TTC549 (cell line): ENCODE results near the gene MOGAT3.
A peak's percentile ranks its signal among the peaks of the same experiment; 100 is the strongest.

Source experiments
- FAIRE-seq: peaks from 2 replicates; lab custom pipeline; 2012; peaks lifted over from hg19 to GRCh38; lab: Jason Lieb, UNC

The MOGAT3 gene

DNA sequence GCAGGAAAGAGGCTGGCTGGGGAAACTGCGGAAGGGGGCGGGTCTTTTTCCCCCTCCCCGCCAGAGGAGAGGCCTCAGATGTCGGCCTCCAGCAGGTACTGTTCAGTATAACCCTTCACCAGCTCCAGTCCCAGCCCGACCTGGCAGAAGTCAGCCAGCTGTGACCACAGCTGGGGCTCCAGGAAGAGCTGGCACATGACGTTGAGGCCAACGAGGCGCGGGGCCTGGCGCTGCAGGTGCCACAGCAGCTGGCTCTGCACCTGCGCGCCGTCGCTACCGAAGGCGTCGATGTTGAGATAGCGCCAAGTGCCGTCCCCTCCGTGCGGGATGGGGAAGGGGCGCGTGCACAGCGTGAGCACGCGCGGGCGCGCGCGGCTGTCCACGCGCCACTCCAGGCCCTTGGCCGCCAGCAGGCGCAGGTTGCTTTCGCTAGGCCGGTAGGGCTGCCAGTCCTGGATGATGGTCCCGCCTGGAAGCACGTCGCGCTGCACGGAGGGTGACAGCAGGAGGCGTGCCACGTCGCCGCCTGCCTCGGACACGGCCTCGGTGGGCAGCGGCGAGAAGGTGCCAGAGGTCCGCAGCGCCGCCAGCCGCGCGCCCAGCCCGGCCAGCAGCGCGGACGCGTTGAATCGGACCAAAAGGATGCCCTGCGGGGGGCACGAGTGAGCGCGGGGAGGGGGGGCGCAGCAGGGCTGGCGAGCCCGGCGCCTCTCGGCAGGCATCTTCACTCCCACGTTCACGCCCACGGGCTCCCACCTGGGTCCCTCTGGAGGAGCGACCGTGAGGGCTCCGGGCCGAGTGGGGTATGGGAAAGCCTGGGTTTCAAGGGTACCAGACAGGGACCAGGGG, 28.6 kb downstream of the MOGAT3 start:
- FAIRE-seq: no peak

DNA sequence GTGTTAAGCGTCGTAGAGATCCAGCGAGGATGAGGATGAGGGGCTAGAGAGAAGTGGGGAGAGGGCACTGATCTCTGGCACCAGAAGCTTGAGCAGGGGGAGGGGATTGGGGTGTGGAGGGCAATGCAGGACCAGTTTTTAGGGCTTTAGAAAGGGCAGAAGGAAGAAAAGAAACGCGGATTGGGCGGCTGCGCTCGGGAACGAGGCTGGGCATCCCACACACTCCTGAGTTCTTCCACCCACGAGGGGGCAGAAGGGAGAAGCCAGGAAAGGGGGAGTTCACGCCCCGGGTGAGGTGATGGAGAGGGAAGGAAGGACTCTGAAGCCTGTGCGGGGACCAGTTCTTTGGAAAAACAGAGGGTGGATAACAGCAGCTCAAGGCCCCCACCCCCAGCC, 29.4 kb downstream of the MOGAT3 start:
- FAIRE-seq: no peak

DNA sequence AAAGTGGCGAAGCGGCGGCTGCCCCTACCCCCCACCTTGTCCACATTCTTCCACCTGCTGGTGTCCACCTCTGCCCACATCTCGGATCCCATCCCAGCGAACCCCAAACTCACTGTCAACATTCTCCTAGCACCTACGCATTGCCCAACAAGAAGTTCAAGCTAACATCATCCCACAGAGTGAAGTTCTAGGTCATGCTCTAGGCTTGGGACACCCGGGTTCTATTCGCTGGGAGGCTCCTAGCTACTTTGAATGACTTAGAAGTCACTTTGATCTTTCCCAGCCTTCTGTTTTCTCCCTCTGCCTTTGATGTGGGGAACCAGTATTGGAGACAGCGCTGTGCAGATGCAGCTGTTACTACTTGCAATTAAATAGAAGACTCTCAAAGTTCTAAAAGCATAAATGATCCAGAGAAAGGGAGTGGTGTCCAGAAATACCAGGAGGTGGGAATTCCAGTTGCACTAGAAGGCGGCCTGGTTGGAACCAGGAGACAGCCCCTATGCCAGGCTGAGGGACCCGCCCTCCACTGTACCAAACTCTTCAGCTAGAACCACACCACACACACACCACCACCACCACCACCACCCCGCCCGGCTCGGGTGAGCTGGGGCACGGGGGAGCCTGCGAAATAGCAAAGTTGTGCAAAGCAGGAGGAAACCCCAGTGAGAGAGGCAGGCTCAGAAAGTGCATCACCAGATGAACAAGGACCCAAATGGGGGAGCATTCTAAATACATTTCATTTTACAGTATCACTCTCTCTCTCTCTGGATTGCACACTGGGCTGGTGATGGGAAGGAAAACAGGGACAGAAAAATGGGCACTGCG, 30.0 kb downstream of the MOGAT3 start:
- no peak for FAIRE-seq

DNA sequence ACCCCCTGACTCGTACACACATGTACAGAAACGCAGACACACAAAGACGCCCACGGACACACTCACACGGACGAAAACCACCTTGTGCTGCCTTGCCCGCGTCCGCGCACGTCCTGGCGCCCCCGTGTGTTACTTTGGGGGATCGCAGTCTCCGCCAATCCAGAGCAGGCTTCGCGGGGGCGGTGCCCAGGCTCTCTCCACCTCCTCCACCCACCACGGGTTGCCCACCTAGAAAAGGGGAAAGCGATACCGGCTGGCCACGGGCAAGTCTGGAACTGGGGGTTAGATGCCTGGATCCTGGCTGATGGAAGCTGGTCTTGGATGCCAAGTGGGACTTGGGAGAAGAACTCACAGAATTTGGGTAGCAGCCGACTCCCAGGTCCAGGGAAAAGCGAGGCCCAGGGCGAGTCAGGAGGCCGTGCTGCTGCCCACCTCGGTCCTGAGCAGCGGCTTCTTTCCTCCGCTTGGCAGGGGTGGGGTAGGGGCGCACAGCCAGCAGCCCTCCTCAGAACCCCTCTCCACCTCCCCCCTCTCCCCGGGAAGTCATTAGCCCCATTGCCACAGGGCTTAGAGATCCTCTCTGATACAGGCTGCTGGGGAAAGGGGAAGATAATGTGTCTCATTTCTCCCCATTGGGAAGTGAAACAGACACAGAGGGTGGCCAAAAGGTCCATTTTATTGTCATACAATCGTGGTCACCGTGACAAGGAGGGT, 30.8 kb downstream of the MOGAT3 start:
- FAIRE-seq: no peak

DNA sequence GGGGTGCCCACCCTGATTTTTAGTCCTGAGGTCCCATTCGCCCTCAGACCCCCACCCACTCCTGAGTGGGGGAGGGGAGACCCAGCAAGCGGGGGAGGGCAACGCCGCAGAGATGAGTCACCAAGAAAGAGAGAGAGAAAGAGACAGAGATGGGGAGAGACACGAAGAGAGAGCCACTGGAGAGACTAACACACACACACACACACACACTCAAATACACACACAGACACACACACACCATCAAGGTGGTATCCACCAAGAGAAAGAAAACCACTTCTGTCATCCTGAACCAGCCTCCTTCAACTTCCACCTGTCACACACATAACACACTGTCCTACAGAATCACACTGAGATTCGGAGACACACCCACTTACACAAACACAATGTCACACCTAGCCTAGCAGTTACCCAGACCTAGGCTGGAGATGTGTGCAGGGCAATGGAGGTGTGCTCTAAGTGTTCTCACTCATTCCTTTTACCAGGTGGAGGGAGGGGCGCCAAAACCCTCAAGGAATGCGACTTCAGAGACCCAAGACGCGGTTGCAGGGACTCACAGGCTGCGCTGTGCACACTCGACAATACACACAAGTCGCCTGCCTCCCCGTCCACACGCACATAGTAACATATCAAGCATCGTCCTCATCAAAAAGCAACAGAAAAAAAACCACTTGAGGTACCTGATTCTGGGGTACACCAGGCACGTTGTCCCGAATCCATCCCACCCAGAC, 31.6 kb downstream of the MOGAT3 start:
- FAIRE-seq: no peak

DNA sequence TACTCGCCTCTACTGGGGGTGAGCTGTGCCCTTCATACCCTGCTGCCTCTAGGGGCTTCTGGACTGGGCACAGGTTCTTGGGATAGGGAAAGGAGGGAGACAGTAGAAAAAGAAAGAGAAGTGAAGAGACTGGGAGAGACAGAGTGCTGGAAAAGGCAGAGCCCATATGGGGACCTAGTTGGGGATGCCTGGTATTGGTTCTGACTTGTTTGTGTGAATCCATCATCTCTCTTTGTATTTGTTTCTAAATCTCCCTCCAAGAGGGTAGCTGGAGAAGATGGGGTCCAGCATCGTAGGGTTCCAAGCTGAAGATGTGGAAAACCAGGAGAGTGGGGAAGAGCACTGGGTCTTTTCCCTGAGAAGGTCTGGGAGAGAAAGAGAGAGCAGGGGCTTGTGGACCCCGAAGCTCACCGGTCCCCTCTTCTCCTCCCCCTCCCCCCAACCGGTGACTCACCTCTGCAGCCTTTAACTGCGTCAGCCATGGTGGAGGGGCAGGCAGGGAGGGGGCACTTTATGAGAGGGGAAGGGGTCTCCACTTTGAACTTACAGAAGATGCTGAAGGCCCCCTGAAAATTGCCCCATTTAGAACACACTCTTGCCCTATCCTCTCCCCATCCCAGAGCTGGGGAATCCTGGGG, 32.3 kb downstream of the MOGAT3 start:
- FAIRE-seq: no peak

DNA sequence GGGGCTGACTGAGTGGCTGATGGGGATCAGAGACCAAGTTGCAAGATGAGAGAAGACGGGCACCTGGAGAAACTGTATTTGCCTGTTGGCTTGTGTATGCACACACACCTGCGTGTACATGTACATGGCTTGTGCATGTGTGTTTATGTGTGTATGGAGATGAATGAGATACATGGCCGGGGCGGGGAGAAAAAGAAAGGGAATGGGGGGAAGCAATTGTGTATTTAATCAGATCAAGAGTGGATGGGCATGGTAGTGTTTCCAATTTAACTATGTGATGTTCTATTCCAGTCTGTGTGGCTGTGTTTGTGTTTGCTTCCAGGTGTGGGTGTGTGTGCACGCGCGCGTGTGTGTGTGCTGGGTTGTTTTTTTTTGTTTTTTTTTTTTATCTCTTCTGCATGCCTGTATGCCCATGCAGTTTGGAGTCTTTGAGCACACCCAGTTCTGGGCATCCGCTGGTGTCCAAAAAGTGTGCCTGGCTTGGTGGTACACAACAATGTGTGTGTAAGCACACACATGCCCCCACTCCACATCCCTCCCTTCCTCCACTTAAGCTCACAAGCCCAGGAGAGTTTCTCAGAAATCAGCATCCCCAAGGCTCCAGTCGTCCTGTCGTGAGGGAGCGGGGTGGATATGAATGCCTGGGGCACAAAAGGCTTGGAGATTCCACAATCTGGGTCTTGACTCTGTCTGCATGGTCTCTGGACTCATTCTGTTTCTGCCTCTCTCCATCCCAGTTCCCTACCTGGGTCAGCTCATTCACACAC, 33.0 kb downstream of the MOGAT3 start:
- FAIRE-seq: no peak

DNA sequence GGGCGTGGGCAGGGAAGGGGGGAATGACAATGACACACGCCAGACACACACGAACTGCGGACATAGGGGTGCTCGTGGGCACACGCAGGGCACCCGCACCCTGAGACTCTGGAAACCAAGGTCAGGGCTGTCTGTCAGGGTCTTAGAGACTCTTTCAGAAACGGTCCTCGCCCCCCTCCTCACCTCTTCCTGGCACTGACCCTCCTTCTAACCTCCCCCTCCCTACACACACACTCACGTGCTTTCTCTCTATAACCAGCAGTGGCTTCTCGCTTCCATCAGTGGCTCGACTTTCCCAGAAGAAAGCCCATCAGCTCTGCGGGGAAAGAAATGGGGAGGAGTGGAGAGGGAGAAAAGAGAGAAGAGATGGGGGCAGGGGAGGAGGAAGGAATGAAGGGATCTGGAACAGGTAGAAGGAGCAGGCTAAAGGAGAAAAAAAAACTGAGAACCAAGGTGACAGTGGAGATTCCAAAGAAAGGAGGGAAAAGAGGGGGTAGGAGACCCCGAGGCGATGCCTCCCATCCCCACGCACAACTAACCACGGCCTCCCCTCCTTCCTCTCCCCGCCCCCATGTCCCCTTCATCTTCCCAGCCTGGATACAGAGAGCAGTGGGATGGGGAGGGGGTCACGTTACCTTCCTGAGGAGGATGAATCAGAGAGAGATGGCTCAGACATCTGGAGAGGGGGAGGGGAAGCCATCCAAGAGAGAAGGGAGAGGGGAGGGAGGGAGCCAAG, 33.8 kb downstream of the MOGAT3 start:
- FAIRE-seq: no peak

DNA sequence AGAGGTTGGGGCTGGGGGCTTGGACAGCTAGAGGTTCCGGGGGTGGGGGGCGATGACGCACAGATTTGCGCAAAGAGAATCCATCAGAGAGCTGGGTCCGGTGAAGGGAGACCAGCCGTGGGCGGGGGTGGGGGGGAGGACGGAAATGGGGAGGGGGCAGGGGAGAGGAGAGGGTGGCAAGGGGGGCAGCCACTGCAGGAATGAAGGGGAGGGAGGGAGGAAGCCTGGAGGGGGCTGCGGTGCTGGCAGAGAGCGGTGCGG, 34.3 kb downstream of the MOGAT3 start:
- no peak for FAIRE-seq

DNA sequence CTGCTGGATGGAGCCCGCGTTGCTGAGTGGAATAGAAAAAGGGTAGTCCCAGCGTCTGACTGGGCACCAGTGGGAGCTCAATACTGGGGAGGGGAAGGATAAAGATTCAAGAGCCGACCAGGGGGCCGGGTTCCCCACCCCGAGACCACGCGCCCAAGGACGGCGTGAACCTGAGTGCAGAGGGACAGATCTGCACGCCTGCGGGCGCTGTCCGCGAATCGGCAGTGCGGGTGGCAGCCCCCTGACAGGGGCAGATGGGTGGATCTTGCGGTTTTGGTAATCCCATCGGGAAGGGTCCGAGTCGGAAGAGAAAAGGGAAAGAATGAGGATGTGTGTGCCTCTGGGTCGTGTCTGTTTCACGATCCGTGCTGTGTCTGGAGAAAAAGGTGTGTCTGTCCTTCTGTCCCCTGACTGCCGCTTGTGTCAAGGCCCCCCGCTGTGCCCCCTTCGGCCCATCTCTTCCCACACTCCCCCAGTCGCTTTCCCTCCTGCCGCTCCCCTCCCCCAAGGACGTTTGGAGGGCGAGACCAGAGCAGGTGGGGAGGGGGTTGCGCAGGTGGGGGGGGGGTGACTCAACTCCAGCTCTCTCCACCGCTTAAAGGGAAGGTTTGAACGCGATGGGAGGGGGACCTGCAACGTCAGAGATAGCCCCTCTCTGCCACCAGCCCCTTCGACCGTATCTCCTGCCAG, 34.7 kb downstream of the MOGAT3 start:
- FAIRE-seq: no peak

DNA sequence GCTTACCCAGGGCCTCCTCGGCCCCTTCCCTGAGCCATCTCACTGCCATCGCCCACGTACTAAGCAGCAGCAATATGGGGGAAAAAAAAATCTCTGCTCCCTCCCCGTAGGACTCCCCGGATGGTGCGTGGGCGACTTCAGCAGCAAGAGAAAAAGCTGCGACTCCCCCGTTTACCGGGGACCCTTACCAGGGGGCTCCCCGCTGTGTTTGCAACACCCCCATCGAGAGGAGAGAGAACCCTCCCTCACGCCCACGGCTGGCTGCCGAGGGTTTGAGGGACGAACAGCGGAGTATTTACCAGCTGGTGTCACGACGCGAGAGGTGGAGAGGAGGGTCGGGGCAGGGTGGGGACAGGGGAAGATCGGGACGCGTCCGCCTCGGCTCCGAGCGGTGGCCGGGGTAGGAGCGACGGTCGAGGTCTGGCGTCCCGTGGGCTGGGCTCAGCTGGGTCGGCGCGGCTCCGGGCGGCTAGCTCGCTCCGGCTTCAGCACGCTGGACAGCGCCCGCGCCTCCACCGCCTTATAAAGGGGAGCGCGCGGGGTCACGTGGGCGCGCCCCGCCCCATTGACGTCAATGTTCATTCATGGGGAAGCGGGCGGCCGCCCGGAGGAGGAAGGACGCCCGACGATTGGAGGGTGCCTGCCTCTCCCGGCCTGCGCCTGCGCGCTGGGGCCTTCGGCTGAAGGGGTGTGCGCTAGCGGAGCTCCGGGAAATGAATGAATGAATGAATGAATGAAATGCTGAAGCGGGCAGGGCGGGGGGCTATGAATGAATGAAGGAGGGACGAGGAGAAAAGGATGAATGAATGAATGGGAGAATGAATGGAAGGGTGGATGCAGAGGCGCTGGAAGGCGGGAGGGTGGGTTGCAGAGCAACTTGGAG, 35.5 kb downstream of the MOGAT3 start, which contains the start of gene VGF:
Gene VGF (minus strand): TSS at position 495 of the 883 bp plus-strand sequence. CDS start 726 bp downstream, outside the sequence.
- peak; percentile 41 for FAIRE-seq

DNA sequence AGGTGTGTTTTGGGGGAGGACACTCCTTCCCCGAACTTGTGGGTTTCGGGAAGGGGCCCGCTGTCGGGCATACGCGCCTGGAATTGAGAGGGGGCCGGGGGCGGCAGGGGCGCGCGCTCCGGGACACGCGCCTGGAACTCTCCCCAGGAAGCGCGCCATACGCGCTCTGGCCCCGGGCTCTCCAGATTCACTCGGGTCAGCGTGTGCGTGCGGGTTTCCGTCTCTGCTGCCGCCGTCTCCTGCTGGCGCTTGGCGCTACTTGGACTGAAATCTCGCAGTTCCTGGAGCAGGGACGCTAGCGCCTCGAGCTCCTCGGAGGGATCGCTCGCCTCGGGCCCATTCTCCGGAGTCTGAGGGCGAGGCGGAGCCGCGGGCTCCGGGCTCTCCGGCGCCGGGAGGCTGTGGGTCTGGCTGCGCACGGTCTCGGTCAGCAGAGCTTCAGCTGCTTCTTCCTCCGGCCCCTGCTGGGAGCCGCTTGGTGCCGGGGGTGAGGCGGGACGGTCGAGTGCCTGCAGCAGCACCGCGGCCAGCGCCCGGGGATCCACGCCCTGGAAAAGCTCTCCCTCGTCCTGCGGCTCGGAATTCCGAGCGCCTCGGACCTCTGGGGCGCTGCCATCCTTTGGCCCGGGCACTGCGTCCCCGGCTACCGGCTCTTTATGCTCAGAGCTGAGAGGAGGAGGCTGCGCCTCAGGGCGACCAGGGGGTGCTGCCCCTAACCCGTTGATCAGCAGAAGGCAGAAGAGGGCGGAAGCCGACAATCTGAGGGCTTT, 36.6 kb downstream of the MOGAT3 start:
- FAIRE-seq: no peak

DNA sequence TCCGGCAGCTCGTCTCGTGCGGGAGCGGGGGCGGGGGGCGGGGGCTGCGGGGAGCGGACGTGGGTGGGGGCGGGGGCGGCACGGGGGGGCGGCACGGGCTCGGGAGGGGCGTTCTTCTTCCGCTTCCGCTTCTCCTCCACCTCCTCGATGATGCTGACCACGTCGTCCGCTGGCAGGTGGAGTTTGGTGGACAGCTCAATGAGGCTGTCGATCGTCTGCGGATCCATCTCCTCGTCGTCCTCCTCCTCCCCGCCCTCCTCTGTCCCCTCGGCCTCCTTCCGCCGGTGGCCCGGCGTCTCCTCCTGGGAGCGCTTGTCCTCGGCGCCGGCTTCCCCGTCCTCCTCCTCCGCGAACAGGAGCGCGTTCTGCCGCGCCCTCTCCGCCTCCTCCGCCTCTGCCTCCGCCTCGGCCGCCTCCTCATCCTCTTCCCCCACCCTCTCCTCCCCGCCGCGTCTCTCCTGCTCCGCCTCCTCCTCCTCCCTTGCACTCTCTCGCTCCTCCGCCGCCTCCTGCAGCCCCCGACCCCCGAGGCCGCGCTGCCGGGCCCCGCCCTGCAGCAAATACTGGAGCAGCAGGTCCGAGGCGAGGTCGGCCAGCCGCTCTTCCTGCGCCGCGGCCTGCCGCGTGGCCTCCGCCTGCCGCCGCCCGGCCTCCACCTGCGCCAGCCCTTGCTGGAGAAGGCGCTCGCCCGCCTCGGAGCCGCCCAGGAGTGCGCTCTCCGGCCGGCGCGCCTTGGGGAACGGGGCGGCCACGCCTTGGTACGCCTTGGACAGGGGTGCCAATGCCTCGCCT, 37.4 kb downstream of the MOGAT3 start:
- FAIRE-seq: no peak

DNA sequence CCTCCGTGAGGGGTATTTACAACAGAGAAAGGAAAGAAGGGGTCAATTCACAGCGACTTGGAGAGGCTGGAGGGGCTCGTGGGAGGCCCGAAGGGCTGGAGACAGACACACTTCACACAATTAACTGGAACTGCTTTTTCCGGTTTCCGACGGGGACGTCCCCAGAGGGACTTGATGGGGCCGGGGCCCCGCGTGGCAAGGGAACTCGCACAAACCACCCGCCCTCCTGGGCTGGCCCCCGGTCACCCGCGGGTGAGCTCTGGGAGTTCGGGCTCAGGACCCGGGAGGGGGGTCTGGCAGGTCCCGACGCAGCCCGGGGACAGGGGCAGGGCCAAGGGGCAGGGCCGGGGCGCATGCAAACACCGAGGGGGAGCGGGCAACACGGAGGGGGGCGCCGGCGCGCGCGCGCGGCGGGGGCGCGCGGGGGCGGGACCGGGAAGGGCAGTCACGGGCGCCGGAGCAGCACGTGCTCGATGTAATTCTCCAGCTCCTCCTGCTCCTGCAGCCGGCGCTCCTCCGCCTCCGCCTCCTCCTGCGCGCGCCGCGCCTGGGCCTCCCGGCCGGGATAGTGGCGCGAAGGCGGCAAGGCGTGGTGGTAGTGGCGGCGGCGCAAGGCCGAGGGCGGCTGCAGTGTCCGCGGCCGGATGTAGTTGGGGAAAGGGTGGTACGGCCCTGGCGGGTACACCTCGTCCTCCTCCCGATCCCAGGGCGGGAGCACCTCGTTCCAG, 38.1 kb downstream of the MOGAT3 start:
- no peak for FAIRE-seq

DNA sequence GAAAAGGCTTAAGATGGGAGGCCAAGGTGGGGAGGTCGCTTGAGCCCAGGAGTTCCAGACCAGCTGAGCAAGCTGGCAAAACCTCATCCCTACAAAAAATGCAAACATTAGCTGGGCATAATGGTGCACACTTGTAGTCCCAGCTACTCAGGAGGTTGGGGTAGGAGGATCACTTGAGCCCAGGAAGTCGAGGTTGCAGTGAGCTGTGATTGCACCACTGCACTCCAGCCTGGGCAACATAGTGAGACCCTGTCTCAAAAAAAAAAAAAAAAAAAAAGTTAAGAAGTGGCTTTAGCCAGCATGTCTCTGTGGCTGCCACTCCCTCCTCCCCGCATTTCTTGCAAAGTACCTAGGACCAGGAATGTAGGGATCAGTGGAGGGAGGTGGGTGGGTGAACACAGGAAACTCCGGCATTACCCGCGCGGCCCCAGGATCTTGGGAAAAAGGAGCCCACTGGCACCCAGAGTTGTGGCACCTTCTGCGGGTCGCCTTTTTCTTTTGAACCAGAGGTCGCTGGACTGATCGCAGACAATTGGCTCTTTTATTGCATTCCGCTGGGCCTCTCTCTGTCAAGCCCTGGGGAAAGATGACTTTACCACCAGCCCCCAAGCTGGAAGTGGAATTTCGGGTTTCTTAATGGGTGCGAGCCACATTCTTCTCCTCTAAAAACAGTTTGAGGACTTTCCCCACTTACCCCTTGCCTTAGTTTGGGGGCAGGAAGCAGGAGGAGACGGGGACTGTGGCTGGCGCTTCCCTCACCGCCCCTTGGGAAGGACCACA, 39.0 kb downstream of the MOGAT3 start:
- no peak for FAIRE-seq

DNA sequence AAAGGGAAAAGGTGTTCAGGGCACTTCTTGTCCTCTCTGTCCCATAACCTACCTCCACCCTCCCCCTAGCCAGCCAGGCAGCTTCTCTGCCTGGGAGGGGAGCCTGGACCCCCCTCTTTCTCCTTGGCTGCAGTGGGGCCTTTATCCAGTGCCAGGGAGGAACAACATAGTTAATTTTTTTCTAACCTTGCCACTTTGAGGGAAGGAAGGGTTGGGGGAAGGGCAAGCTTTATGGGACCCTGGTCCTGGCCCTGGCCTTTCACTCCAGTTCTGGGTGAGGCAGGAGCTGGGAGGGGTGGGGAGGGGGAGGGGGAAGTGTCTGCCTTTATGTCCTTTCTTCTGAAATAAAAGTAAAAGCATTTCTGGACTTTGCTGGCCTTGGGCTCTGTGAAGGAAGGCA, 39.9 kb downstream of the MOGAT3 start:
- FAIRE-seq: no peak
